ENCODE measurements around the gene EID1.

Gene EID1

DNA sequence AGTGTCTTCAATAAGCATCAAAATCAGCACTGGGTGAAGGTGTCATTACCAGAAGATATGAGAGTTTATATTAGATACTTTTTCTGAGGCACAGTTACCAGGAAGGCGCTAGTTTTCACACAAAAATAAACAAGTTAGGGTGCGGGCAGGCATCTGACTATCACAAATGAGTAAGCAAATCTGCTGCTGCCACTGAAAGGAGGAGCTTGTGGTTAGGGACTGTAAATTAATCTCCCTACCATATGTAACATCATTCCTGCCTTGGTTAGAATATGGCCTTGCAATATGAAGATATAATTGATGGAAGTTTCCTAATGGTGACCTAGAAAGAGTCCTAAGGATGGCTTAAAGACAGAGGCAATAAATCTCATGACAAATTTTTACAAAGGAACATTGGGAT, 19.5 kb upstream of the EID1 start:
- H2AFZ ChIP-seq (ENCODE audit: low read length) = peak overlapping the region; percentile 18; the same call in 1 of the 2 replicates
- H3K4me2 ChIP-seq (ENCODE audit: low read depth, low read length) = no peak overlapping the region
- peak; percentile 20 for DNase-seq

DNA sequence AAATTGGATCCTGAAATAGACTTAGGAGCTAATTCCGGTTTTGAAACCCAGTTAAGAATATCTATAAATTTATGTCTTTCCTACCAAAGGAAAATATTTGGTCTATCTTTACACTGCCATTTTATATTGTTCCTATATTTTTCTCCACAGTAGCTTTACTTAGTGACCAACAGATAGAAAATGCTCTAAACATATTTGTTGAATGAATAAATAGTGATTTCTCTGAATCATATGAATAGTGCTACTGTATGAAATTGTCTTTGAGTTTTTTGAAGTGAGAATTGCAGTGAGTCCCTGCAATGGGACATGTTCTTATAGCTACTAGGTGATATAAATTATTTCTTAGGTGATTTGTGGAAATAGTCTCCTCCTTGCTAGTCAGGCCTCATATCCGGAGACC, 18.5 kb upstream of the EID1 start:
- no peaks in the 10 kb centered on the region for H3K27me3 ChIP-seq (replicated peaks; ENCODE audit: insufficient read depth, low read length)
- H4K20me1 ChIP-seq (ENCODE audit: insufficient read depth, low read length) = no peaks in the 10 kb centered on the region
- no peak overlapping the region for H3K9ac ChIP-seq (ENCODE audit: low read length)
- H3K79me2 ChIP-seq (ENCODE audit: low read length) = no peaks in the 10 kb centered on the region
- H3K4me3 ChIP-seq (ENCODE audit: low read length) = no peak overlapping the region
- no peak for TF ChIP-seq EZH2phosphoT487 (IDR thresholded peaks at IDR 0.05; ENCODE audit: low read length)
- no peak for TF ChIP-seq CTCF (IDR thresholded peaks at IDR 0.05; ENCODE audit: low read length)
- H3K4me1 ChIP-seq (ENCODE audit: low read length) = peaks cover 5% of the 10 kb centered on the region; the same call in 1 of the 2 replicates
- DNase-seq = no peak
- H3K9me2 ChIP-seq (replicated peaks; ENCODE audit: insufficient read depth, low read length) = no peaks in the 10 kb centered on the region
- no peak overlapping the region for H2AFZ ChIP-seq (ENCODE audit: low read length)
- no peak overlapping the region for H3K4me2 ChIP-seq (ENCODE audit: low read depth, low read length)
- H3K9me3 ChIP-seq (replicated peaks; ENCODE audit: insufficient read depth, low read length) = no peaks in the 10 kb centered on the region
- no peaks in the 10 kb centered on the region for H3K36me3 ChIP-seq (replicated peaks; ENCODE audit: insufficient read depth, low read length)
- no peaks in the 10 kb centered on the region for H3F3A ChIP-seq (ENCODE audit: insufficient read depth, low read length)
- no peak overlapping the region for H3K27ac ChIP-seq (ENCODE audit: low read length)

More for the DNA sequence above, 19.5 kb upstream of the EID1 start:
- Histone ChIP-seq H3K27me3 (replicated peaks; ENCODE audit: insufficient read depth, low read length) (no peaks in the 10 kb centered on the region), H4K20me1 (ENCODE audit: insufficient read depth, low read length) (no peaks in the 10 kb centered on the region), H3K9me2 (replicated peaks; ENCODE audit: insufficient read depth, low read length) (no peaks in the 10 kb centered on the region), H3F3A (ENCODE audit: insufficient read depth, low read length) (no peaks in the 10 kb centered on the region), H3K36me3 (replicated peaks; ENCODE audit: insufficient read depth, low read length) (no peaks in the 10 kb centered on the region), H3K4me1 (ENCODE audit: low read length) (peaks cover 5% of the 10 kb centered on the region; the same call in 1 of the 2 replicates), H3K9ac (ENCODE audit: low read length) (no peak overlapping the region), H3K27ac (ENCODE audit: low read length) (no peak overlapping the region), H3K9me3 (replicated peaks; ENCODE audit: insufficient read depth, low read length) (no peaks in the 10 kb centered on the region), H3K79me2 (ENCODE audit: low read length) (no peaks in the 10 kb centered on the region), H3K4me3 (ENCODE audit: low read length) (no peak overlapping the region)
- TF ChIP-seq EZH2 (optimal IDR thresholded peaks at IDR 0.05; ENCODE audit: low read depth, low read length) (no peak), CTCF (IDR thresholded peaks at IDR 0.05; ENCODE audit: low read length) (no peak), EZH2phosphoT487 (IDR thresholded peaks at IDR 0.05; ENCODE audit: low read length) (no peak)

DNA sequence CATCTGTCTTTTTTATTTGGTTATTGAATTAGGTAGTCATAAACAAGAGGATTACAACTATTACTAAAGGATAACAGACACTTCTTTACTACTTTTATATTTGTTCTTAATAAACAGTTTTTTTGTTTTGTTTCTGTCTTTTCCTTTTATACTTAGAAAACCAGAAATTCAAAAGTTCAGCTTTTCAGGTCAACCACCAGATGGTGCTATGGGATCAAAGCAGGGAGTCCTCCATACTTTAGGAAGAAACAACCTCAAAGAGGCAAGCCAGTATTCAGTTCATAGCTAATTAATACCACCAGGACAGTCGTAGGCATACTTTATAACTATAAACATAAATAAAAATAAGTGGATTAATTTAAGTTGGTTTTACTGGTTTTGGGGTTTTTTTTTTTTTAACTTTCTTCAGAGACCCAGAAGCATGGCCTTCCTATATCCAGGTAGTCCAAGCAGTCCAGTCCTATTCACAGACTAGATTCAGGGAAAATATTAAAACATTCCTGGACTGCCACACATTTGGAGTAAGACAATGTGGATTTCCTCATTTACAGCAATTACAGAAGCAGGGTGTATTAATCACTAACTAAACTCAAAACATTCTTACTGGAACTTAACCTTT, 16.0 kb upstream of the EID1 start:
- Histone ChIP-seq H2AFZ (ENCODE audit: low read length) (no peak overlapping the region), H3K27ac (ENCODE audit: low read length) (no peak overlapping the region)
- TF ChIP-seq EZH2phosphoT487 (IDR thresholded peaks at IDR 0.05; ENCODE audit: low read length) = no peak
- peak; percentile 81 for TF ChIP-seq CTCF (IDR thresholded peaks at IDR 0.05; ENCODE audit: low read length)

More for the DNA sequence above, 16.0 kb upstream of the EID1 start:
- Histone ChIP-seq H3K9ac (ENCODE audit: low read length) (no peak overlapping the region), H3K4me3 (ENCODE audit: low read length) (no peak overlapping the region), H3K4me1 (ENCODE audit: low read length) (peaks cover 5% of the 10 kb centered on the region; the same call in 1 of the 2 replicates), H3K4me2 (ENCODE audit: low read depth, low read length) (no peak overlapping the region), H3K79me2 (ENCODE audit: low read length) (no peaks in the 10 kb centered on the region), H3K27me3 (replicated peaks; ENCODE audit: insufficient read depth, low read length) (no peaks in the 10 kb centered on the region), H4K20me1 (ENCODE audit: insufficient read depth, low read length) (no peaks in the 10 kb centered on the region), H3F3A (ENCODE audit: insufficient read depth, low read length) (no peaks in the 10 kb centered on the region), H3K9me2 (replicated peaks; ENCODE audit: insufficient read depth, low read length) (no peaks in the 10 kb centered on the region), H3K9me3 (replicated peaks; ENCODE audit: insufficient read depth, low read length) (no peaks in the 10 kb centered on the region), H3K36me3 (replicated peaks; ENCODE audit: insufficient read depth, low read length) (no peaks in the 10 kb centered on the region)
- DNase-seq = peak; percentile 70

Measured in MM.1S (cell line).